ENCODE results near the gene HSD17B11. TPM values are rescaled to one million over a fixed set of nuclear protein-coding genes. Genes with fewer than 3 reads are reported as not detected.

Gene HSD17B11
- total and polyA plus RNA-seq, 12 donors, result 4.6 to 25.4 (median 12.2) TPM

DNA sequence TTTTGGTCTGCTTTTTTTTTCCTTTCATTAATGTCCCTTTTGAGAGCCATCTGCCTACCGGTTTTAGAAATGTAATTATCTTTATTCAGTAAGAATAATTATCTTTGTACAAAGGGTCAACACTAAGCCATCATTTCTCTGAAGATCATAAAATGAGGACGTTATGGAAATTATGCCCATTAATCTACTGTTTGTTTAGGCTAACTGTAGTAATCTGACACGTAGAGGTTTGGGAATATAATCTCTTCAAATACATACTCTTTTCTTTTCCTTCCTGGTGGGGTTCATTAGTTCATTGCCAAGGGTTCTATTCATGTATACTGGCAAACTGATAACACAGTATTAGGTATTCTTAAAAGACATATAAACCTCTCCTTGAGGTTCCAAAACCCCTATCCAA is 64.5 kb downstream of the HSD17B11 start:
- TF ChIP-seq, protein P1, sequence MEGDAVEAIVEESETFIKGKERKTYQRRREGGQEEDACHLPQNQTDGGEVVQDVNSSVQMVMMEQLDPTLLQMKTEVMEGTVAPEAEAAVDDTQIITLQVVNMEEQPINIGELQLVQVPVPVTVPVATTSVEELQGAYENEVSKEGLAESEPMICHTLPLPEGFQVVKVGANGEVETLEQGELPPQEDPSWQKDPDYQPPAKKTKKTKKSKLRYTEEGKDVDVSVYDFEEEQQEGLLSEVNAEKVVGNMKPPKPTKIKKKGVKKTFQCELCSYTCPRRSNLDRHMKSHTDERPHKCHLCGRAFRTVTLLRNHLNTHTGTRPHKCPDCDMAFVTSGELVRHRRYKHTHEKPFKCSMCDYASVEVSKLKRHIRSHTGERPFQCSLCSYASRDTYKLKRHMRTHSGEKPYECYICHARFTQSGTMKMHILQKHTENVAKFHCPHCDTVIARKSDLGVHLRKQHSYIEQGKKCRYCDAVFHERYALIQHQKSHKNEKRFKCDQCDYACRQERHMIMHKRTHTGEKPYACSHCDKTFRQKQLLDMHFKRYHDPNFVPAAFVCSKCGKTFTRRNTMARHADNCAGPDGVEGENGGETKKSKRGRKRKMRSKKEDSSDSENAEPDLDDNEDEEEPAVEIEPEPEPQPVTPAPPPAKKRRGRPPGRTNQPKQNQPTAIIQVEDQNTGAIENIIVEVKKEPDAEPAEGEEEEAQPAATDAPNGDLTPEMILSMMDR (IDR thresholded peaks at IDR 0.05), result no peak
- DNase-seq, result no peak
- Histone ChIP-seq H3K4me3 (no peak overlapping the region), H3K27me3 (no peaks in the 10 kb centered on the region), H3K4me1 (no peaks in the 10 kb centered on the region), H3K36me3 (no peaks in the 10 kb centered on the region), H3K27ac (no peak overlapping the region), H3K9me3 (peaks cover 0 to 21% (median 0%) of the 10 kb centered on the region in 11 donors)
- WGBS, 2 donors, result 71 to 79% methylated on average over 3 of the region's 3 CpGs
- intact Hi-C loops (cut with DNase I), result no loop called here
- no peak for ATAC-seq

DNA sequence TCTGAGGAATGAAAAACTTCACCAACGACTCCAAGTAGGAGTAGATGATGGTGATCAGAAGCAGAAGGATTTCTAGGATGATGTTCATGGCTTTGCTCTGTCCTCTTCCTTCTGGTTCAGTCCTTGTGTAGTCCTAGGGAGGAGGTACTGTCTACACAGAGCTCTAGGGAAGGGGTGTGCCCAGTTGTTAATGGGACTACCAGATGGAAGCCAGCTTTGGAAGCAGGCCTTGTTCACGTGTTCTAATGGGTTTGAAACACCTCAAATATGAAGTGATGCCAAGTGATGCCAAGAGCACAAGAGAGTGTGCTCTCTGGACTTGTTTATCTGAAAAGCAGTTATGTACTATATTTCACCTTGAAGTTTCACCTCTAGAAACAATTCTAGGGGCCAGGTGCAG is 68.2 kb downstream of the HSD17B11 start, which contains the start of gene HSD17B13:
Gene HSD17B13 (minus strand): TSS at position 129 of the 400 bp plus-strand sequence. CDS start 41 bp downstream, at position 88.
- ATAC-seq, result no peak
- no peak within 1 kb of the TSS for H3K27ac ChIP-seq
- H3K9me3 ChIP-seq, result no peaks in the 10 kb centered on the region
- 48 to 64% methylated on average over 2 of the region's 2 CpGs for WGBS, 2 donors
- no peak for DNase-seq
- no peaks in the 10 kb centered on the region for H3K4me1 ChIP-seq
- TF ChIP-seq, protein P1 (IDR thresholded peaks at IDR 0.05), result no peak
- H3K27me3 ChIP-seq, result no peaks in the 10 kb centered on the region
- H3K4me3 ChIP-seq, result no peak within 1 kb of the TSS
- intact Hi-C loops (cut with DNase I), result no loop called here
- no peaks in the 10 kb centered on the region for H3K36me3 ChIP-seq

GRCh38 chr4:87321888-87322287 is 69.1 kb downstream of the HSD17B11 start:
- DNase-seq (no peak), ATAC-seq (no peak)
- intact Hi-C loops (cut with DNase I), result no loop called here
- no peaks in the 10 kb centered on the region for H3K27me3 ChIP-seq
- H3K4me1 ChIP-seq, result no peaks in the 10 kb centered on the region
- H3K36me3 ChIP-seq, result no peaks in the 10 kb centered on the region
- WGBS, 2 donors, result 64 to 76% methylated on average over 5 of the region's 5 CpGs
- TF ChIP-seq, protein P1 (IDR thresholded peaks at IDR 0.05), result no peak
- H3K9me3 ChIP-seq, result no peaks in the 10 kb centered on the region
- no peak overlapping the region for H3K4me3 ChIP-seq
- H3K27ac ChIP-seq, result no peak overlapping the region

GRCh38 chr4:87317527-87317926 is 73.5 kb downstream of the HSD17B11 start:
- H3K27ac ChIP-seq, result no peak overlapping the region
- ATAC-seq, result no peak
- 63 to 100% methylated on average over 1 of the region's 1 CpG for WGBS, 2 donors
- no peaks in the 10 kb centered on the region for H3K27me3 ChIP-seq
- no peak for DNase-seq
- H3K9me3 ChIP-seq, result no peaks in the 10 kb centered on the region
- no peak overlapping the region for H3K4me3 ChIP-seq
- intact Hi-C loops (cut with DNase I), result no loop called here
- TF ChIP-seq, protein P1 (IDR thresholded peaks at IDR 0.05), result no peak
- H3K36me3 ChIP-seq, result no peaks in the 10 kb centered on the region
- H3K4me1 ChIP-seq, result peaks cover 0 to 18% (median 4%) of the 10 kb centered on the region in 9 donors
